Type B pancreatic cell (in vitro differentiated cells): ENCODE data around the gene NLRP6. TPM values are rescaled to one million over a fixed set of nuclear protein-coding genes. Genes with fewer than 3 reads are reported as not detected.

Experiments
- DNase-seq: peaks from one replicate; pipeline ENCODE4 v3.0.0; 2021; ENCODE audit warnings: mixed read lengths; ENCODE audit not compliant: unreplicated experiment; ENCODE audit errors: extremely low spot score
- H3K27ac Mint-ChIP-seq: 2 replicates; pipeline ENCODE4 v1.8.0; 2021; ENCODE audit warnings: mild to moderate bottlenecking, mixed read lengths
- H3K27me3 Mint-ChIP-seq: 2 replicates; pipeline ENCODE4 v1.8.0; 2021; ENCODE audit warnings: mixed read lengths
- H3K36me3 Mint-ChIP-seq: 2 replicates; pipeline ENCODE4 v1.8.0; 2021; ENCODE audit warnings: mixed read lengths
- H3K4me1 Mint-ChIP-seq: one replicate; pipeline ENCODE4 v1.8.0; 2021; ENCODE audit warnings: mixed read lengths; ENCODE audit not compliant: unreplicated experiment
- H3K4me3 Mint-ChIP-seq: 2 replicates; pipeline ENCODE4 v1.8.0; 2021; ENCODE audit warnings: mild to moderate bottlenecking, mixed read lengths
- H3K9me3 Mint-ChIP-seq: 2 replicates; pipeline ENCODE4 v1.8.0; 2021; ENCODE audit warnings: mixed read lengths
- total RNA-seq: library from RNA; stranded (reverse); gene quantifications from 2 replicates; pipeline ENCODE4 v1.2.1, GENCODE V29; 2021; ENCODE audit warnings: low replicate concordance
- TF ChIP-seq, protein P1 (sequence below): fragments of 200-600 bp; sonication (generic); conservative IDR thresholded peaks from 2 replicates; pipeline ENCODE4 v1.5.0; 2021; ENCODE audit warnings: antibody characterized with exemption, mild to moderate bottlenecking

Gene NLRP6
- total RNA-seq, 1 donor from 2014 or later = not detected

DNA sequence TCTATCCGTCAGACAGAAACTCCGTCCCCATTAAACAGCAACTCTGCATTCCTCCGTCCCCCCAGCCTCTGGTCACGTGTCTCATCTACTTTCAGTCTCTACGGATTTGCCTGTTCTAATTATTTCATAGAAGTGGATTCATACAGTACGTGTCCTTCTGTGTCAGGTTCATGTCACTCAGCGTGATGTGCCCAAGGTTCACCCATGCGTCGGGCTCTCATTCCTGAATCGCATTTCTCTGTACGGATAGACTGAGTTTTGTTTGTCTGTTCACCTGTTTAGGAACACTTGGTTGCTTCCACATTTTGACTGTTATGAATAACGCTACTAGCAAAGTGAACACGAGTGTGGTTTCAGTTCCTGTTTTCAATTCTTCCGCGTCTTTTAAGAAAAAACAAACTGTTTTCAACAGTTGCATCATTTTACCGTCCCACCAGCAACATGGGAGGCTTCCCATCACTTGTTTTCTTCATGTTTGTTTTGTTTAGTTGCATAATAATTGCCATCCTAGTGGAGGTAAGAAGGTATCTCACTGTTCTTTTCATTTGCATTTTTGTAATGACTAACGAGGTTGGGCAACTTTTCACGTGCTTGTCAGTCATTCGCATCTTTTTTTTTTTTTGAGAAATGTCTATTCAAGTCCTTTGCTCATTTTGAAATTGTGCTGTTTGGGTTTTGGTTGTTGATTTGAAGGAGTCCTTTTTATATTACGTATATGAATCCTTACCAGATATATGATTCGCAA, 8.9 kb upstream of the NLRP6 start:
- Mint-ChIP-seq H3K27ac (no peak overlapping the region), H3K27me3 (peaks cover 18% of the 10 kb centered on the region), H3K9me3 (no peaks in the 10 kb centered on the region), H3K36me3 (no peaks in the 10 kb centered on the region), H3K4me3 (no peak overlapping the region), H3K4me1 (peaks cover 9% of the 10 kb centered on the region)
- TF ChIP-seq, protein P1, sequence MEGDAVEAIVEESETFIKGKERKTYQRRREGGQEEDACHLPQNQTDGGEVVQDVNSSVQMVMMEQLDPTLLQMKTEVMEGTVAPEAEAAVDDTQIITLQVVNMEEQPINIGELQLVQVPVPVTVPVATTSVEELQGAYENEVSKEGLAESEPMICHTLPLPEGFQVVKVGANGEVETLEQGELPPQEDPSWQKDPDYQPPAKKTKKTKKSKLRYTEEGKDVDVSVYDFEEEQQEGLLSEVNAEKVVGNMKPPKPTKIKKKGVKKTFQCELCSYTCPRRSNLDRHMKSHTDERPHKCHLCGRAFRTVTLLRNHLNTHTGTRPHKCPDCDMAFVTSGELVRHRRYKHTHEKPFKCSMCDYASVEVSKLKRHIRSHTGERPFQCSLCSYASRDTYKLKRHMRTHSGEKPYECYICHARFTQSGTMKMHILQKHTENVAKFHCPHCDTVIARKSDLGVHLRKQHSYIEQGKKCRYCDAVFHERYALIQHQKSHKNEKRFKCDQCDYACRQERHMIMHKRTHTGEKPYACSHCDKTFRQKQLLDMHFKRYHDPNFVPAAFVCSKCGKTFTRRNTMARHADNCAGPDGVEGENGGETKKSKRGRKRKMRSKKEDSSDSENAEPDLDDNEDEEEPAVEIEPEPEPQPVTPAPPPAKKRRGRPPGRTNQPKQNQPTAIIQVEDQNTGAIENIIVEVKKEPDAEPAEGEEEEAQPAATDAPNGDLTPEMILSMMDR = no peak
- no peak for DNase-seq

DNA sequence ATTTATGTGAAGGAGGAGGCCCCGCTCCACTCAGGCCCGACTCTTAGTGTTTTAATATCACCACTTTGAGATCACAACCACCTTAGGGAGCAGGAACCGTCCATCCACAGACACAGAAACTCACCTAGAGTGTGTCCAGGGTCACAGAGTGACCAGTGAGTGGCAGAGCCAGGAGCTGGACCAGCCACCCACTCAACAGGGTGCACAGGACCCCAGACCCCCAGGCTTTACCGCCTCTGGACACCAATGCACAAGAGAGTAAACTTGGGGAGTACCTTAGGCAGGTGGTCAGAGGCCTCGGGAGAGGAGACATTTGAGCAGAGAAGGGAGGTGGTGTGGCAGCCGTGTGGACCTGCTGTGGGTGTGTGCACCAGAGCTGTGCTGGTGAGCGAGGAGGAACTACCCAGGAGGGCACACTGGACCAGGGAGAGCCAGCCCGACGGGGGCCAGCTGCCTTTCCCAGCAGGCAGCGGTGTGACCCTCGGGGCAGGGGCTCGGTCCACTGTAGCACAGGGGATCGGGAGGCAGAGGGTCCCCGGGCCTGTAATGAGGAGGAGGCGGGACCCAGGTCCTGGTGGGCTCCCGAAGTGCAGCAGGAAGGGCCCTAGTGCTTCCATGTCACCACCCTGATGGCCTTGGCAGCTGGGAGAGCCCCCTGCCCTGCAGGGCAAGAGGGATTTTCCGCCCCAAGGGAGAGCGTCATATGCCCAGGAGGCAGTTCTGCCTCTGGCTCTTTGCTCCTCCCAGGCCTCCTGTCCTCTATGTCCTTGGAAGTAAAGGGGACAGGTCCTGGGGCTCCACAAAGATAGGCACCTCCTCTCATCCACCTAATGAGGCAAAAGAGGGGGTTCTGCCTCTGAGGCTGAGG, 7.5 kb upstream of the NLRP6 start:
- H3K9me3 Mint-ChIP-seq = no peaks in the 10 kb centered on the region
- DNase-seq = no peak
- no peak overlapping the region for H3K27ac Mint-ChIP-seq
- TF ChIP-seq, protein P1 = no peak
- H3K4me3 Mint-ChIP-seq = no peak overlapping the region
- peaks cover 18% of the 10 kb centered on the region for H3K27me3 Mint-ChIP-seq
- no peaks in the 10 kb centered on the region for H3K36me3 Mint-ChIP-seq
- peaks cover 9% of the 10 kb centered on the region for H3K4me1 Mint-ChIP-seq

DNA sequence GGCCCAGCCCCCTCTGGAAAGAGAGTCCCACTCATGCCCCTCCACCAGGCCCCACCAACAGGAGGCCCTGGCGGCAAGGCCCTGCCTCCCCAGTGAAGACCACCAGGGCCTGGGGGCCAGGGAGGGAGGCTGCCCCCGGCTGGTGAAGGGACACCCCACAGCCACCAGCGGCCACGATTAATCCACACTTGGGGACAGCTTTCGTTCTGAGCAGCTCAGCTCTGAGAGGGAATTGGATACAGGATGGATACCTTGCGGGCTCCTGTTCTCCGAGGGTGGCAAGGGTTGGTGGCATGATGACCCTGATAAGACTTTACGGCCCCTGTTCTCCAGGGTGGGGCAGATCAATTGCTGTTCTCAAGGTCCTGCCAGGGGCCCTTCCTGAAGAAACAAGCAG, 6.9 kb upstream of the NLRP6 start:
- Mint-ChIP-seq H3K27ac (no peak overlapping the region), H3K4me3 (no peak overlapping the region), H3K4me1 (peaks cover 9% of the 10 kb centered on the region), H3K9me3 (no peaks in the 10 kb centered on the region), H3K27me3 (peaks cover 21% of the 10 kb centered on the region), H3K36me3 (no peaks in the 10 kb centered on the region)
- TF ChIP-seq, protein P1 = no peak
- DNase-seq = no peak

DNA sequence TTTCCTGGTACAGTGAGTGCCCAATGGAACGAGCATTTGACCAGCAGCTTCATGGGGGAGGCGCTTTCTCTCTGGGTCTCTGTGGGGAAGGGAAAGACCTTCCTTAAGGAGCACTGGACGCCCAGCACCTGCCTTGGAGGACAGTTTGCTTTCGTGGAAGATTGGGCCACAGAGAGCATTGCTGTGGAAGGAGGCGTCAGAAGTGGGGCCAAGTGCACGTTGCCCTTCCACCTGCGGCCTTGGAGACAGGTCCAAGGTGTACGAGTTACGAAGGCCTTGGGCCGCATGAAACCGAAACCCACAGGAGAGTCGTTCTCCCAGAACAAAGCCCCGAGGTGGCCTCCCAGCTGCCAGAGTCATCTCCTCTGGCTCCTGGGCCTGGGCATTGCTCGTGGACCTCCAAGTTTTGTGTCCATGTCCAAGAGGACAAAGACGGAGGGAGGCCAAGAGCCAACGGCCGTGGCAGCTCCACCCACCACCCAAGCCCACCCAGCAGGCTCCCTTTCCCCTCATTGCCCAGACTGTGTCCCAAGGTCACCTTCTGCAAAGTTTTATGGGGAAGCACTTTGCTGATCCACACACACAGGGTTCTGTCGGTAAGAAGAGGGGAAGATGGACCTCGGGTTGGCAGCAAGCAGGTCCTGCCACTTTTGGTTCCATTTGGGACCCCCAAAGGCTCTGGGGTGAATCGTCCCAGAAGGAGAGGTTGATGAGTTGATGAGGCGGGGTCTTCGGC, 5.8 kb upstream of the NLRP6 start:
- DNase-seq = no peak
- H3K36me3 Mint-ChIP-seq = no peaks in the 10 kb centered on the region
- H3K9me3 Mint-ChIP-seq = no peaks in the 10 kb centered on the region
- TF ChIP-seq, protein P1 = no peak
- H3K4me3 Mint-ChIP-seq = no peak overlapping the region
- H3K27ac Mint-ChIP-seq = no peak overlapping the region
- H3K27me3 Mint-ChIP-seq = peaks cover 21% of the 10 kb centered on the region
- peaks cover 9% of the 10 kb centered on the region for H3K4me1 Mint-ChIP-seq

DNA sequence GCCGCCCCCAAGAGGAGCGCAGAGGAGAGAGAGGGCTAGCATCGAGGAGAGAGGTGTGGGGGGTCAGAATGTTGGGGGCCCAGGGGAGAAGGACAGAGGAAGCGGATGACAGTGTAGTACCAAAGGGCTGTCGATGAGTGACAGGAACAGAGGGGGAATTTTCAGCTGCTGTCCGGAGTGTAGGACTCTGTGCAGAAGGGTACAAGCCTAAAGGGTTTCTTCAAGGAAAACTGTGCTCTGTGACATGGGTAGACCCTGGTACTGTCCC, 5.3 kb upstream of the NLRP6 start:
- peaks cover 9% of the 10 kb centered on the region for H3K4me1 Mint-ChIP-seq
- H3K27me3 Mint-ChIP-seq = peaks cover 21% of the 10 kb centered on the region
- H3K27ac Mint-ChIP-seq = no peak overlapping the region
- H3K9me3 Mint-ChIP-seq = no peaks in the 10 kb centered on the region
- DNase-seq = no peak
- TF ChIP-seq, protein P1 = no peak
- H3K36me3 Mint-ChIP-seq = no peaks in the 10 kb centered on the region
- no peak overlapping the region for H3K4me3 Mint-ChIP-seq
